Fibroblast of the conjunctiva (primary cell): ENCODE measurements around the gene SNCB.
"Not testable (repeated sequence)": the region's sequence is repeated elsewhere in the genome, so short reads cannot be mapped to it uniquely, and the experiment has no call there.

Experiments used
- DNase-seq: peaks from one replicate; pipeline ENCODE4 v3.0.0-alpha.2; 2010; ENCODE audit warnings: low read depth

The SNCB gene

DNA sequence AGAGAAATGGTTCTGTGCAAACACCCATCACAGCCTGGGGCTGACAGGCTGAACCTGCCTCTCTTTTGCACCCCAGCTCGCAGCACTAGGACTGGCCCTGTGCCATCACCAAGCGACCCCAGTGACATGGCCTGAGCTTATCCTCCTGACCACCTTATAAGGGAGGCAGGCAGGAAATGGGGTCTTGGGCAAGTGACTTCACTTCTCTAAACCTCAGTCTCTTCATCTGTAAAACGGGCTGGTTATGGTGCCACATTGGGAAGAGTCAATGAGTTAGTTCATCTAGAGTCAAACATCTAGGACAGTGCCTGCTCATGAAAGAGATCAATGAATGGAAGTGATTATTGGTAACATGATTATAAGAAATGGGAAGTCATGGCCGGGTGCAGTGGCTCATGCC, 6.2 kb downstream of the SNCB start:
- no peak for DNase-seq

DNA sequence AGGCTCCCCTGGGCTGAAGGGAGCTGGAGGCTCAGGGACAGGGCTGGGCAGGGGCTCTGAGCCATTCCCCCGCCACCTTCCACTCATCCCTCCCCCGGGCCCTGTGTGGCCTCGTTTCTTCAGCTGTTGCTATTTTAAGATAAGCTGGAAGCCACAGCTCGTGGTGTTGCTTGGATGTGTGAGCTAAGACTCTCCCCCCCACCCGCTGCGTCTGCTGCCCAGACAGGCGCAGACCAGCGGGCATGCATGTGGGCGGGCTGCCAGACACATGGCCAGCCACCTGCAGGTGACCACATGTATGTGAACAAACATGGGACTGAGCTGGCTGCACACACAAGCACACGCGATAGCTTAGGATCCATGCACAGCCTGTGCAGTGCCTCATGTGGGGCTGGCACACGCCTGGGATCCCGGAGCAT, 8.7 kb downstream of the SNCB start:
- no peak for DNase-seq

DNA sequence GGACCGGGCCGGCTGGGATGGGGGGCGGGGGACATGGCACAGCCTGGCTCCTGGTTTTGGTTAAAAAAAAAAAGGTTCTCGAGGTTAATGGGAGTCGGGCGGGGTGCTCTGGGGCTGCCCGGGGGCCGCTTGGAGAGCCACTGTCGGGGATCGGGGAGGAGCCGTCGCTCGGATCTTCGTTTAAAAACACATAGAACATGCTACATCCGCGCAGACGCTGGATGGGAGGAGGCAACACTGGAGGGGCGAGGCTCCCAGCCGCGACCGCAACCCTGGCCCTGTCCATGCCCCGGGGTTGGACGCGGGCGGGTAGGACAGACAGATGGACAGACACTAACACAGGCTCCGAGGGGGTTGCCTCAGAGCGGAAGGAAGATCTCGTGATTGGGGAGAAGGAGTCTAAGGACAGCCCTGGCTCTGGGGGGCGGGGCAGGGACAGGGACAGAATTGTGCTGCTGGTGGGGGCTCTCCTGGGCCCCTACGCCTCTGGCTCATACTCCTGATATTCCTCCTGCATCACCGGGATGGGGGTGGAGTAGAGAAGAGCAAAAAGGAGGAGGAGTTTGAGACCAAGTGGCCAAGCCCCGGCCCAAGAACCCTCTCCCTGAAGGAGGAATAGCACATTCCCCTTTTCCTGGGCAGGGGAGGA, 9.9 kb downstream of the SNCB start:
- no peak for DNase-seq

DNA sequence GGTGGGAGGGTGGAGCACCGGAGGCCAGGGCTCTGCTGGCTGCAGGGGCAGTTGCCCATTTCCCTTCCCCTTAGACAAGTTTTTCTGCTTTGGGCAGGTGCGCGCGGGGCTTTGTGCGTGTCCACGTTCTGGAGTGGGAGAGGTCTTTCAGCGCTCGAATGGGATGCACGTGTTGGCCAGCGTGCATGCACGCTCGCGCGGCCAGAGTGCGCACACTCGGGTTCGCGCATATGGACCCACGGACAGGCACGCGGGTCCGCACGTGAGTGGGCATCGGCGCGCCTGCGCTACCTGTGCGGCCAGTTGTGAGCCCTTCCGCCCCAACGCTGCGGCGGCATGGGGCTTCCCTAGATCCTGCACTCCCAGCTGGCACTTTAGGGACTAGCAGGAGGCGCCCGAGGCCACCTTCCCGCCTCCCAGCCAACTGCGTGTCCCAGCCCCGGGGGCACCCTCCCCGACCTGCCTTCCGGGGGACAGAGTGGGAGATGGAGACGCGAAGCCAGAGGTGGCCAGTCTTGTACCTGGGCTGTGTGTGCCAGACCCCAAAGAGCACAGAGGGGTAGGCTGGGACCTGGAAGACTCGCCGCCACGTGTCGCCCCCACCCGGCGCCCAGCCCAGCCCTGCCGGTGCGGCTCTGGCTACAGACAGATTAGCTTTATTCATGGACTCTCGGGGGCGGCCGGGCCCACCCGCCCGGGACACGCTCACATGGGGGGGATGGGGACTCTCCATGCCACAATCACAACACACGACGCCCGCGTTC, 10.6 kb downstream of the SNCB start:
- DNase-seq: no peak

DNA sequence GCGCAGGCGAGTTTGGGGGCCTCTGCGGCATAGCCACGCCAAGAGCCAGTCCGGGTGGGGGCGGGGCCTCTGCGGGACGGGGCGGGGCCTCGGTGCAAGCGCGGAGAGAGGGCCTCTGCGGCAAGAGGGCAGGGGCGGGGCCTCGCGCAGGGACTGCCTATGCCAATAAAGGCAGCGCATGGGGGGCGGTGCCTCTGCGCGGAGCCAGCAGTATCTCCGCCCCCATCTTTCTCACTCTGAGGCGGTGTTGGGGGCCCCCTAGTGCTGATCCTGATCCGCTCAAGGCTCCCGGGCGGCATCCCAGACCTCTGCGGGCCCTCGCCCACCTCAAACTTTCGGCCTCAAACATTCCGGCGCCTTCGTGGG, 11.1 kb downstream of the SNCB start:
- DNase-seq: peak; percentile 81

DNA sequence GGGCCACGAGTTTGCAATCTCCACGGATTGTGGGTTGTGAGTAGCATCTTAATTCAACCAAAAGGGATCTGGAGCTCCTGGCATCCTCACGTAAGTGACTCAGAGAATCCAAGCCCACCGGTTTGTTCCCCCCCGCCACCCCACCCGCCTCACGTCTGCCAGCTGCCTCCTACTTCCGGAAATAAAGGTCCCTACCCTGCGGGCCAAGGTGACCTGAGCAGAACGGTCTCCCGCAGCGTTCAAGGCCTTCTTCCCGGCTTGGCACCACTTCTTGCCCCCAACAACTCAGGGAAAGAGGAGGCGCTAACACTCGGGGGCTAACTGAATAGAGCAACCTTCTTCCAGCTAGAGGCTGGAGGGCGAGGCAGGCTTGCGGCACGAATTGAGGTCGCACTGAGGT, 11.6 kb downstream of the SNCB start:
- DNase-seq: no peak

DNA sequence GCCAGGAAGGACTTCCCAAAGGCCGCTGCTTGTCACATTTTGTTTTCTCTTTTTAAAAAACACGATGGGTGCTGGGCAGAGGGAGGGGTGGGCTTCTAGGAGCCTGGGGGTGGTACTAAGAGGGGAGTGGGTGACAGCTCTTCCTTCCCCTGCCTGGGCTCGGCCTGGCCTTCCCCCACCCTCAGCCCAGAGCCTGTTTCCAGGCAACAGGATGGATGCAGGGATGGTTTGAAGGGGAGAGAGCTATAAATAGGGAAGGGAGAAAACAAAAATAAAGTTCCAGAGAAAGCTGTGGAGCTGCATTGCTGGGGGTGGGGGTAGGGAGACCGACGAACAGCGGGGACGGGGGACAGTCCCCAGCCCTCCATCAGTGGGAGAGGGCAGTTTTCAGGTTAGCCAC, 13.8 kb downstream of the SNCB start:
- DNase-seq: no peak

DNA sequence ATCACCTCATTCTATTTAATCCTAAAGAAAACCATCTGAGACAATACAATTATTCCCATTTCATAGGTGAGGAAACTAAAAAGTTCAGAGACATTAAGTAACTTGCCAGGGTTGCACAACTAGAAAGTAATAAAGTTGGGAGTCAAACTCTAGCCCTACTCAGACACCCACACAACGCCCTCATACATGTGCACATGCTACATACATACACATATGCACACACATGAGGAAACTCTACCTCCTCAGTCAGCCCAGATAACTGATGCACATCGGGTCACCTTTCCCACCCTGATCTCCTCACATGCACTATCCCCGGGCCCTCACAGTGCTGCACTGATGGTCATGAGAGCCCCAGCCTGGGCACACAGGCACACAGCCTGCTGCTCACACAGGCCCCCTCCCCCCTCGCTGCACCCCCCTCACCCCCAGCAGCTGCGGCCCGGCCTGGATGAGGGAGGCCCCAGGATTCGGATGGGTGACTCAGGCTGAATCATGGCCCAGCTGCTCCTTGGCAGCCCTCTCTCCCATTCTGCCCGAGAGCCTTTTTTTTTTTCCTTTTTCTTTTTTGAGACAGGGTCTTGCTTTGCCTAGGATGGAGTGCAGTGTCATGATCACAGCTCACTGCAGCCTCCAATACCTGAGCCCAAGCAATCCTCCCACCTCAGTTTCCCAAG, 15.4 kb downstream of the SNCB start:
- peak; percentile 29 for DNase-seq

DNA sequence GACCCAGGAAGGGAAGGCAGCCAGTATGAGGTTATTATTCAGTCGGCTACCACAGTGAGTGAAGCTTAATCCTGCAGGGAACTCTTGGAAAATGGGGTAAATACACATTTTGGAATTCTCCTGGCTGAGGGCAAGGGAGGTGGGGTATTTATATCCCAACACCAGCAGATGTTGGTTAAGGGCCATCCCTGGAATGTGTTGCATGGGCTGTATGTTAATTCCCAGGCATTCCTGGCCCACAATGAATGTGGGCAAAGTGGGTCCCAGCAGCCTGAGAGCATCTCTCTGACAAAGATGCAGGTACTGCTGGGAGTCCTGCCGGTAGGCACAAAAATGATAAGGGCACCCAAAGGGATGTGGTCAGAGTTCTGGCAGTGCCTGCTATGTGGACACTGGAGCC, 17.5 kb downstream of the SNCB start:
- no peak for DNase-seq

DNA sequence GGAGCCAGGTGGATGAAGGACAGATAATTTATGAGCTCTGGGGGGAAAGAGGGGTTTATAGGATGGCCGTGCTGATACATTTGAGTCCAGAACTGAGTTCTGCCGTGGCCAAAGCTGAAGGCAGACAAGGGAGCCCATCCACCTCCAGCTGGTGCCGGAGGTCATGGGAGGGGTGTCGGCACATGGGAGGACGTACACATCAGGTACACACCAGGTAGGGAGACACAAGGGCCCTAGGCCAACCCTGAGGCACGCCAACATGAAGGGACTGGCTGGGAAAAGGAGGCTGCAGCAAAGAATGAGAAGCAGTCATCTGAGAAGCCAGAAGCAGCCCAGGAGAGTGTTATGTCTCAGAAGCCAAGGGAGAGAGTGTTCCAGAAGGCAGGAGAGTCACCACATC, 18.3 kb downstream of the SNCB start:
- no peak for DNase-seq

DNA sequence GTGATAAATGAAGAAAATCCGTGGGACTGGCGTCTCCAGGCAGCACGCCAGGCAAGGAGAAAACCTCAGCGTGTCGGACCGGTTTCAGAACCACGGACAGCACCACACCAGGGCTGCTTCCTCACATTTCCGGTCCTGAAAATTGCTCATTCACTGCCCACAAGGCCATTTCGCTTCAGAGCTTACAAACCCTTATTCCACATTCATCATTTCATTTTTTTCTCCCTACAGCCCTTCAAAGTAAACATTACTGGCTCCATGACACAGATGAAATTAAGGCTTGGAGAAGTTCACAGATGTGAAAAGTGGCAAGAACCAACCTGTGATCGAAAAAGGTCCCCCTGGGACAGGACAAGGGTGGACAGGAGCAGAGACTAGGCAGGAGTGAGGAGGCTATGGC, 18.9 kb downstream of the SNCB start:
- DNase-seq: peak; percentile 59

DNA sequence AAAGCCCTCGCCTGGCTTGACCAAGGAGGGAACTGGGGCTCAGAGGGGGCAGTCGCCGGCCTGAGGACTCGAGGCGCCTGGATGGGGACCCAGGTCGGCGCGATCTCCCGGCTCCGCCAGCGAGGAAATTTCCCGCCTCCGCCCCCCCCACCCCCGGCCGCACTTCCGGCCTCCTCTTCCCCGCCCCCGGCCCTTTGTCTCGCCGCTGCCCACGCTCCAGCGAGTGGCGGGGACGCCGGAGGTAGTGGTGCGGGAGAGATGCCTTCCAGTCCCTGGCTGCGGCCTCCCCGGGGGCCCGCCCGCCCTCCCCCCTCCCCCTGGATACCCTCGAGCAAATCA, 19.9 kb downstream of the SNCB start:
- no peak for DNase-seq

DNA sequence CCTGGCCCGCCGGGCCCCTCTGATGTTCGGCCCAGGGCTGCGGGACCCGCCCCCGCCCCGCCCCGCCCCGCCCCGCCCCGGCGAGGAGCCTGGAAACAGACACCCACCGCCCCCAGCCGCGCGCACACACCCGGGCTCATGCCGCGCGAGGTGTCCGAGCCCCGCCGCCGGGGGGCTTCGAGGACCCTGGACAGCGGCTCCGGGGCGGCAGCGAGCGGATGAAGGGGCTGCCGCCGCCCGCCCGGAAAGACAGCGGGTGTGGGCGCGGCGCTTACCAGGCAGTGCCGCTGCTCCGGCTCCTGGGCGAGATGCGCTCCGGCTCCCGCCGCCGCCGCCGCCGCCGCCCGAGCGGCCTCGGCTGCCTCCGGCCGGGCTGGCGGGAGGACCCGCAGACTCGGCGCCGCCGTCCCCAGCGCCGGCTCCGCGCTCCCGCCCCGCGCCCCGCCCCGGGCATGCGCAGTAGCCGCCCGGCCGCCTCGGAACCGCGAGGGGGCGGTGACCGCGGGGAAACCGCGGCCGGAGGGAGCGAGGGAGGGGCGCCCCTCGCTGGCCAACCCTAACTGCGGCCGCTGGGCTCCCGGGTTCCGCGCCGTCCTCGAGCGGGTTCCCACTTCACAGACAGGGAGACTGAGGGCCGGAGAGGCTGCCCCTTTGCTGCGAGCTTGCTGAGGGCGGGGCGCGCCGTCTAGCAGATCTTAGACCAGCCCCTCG, 20.5 kb downstream of the SNCB start, which contains the start of gene GPRIN1:
Gene GPRIN1, minus strand, starts transcription at position 433 of the 711 bp plus-strand sequence. CDS start 10,322 bp downstream, outside the sequence.
- peak; percentile 10 for DNase-seq

DNA sequence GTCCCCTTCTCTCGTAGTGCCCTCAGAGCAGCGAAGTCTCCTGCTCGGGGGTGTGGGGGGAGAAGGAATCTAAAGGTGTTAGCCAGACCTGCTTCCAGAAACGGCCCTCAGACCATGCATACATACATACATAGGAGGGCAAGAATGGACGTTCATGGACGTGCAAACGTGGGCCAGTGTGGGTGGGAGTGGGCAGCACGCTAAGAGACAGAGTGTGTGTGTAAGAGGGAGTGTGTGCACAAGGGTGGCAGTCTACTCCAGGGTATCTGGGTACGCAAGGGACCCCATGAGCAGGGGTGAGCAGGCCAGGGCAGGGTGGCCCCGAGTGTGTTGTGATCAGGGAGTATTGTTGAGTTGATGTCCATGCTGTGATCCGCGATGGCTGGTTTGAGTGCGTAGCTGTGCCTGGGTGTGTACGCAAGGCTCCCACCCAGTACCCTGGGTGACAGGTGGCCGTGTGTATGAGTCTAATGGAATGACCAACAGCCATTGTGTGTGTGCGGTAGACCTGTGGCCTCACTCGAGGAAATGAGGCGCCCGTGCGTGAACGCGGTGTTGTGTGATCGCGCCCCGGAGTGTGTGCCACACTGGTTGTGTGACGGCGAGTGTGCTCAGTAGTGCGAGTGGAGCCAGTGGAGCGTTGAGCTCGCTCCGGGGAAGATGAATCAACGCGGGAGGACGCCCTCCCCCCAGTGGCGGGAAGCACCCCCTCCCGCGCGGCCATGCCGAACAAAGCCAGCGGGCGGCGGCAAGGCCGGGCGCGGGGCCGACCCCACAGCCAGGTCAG, 21.2 kb downstream of the SNCB start:
- no peak for DNase-seq

DNA sequence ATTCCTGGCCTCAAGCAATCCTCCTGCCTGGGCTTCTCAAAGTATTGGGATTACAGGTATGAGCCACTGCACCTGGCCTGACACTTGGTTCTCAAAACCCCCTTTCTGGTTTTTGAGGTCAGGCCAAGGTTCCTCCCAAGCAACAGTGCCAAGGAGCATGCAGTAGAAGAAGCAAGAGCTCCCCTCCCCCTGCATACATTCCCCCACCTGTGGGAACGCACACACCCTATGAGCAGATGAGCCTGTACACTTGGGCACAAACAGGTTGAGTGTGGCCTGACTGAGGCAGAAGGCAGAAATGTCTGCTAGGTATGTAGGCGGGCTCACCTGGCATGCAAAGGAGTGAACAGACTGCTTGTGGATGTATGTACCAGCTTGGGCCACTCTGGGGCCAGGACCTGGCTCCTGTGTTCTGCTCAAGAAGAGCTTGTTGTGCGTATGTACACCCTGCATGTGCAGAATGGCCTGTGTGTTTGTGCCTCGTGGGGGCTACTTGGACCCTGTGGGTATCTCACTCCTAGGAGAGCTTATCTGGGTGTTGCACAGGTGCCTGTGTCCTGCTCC, 22.1 kb downstream of the SNCB start:
- no peak for DNase-seq

DNA sequence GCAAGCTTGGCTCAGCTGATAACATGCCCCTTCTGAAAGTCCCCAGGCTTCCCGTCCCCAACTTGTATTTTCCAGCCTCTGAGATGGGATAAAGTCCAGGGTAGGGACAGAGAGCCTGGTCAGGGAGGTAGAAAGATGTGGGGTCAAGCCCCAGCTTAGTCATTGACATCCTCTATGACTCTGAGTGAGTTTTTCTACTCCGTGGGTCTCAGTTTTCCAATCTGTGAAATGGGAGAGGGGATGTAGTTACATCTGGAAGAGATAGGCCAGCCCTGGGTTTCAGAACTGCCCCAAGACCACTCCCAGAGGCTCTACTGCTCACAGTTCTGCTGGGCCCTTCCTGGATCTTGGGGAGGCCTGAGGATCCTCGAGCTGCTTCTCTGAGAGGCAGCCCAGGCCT, 23.5 kb downstream of the SNCB start:
- DNase-seq: no peak

DNA sequence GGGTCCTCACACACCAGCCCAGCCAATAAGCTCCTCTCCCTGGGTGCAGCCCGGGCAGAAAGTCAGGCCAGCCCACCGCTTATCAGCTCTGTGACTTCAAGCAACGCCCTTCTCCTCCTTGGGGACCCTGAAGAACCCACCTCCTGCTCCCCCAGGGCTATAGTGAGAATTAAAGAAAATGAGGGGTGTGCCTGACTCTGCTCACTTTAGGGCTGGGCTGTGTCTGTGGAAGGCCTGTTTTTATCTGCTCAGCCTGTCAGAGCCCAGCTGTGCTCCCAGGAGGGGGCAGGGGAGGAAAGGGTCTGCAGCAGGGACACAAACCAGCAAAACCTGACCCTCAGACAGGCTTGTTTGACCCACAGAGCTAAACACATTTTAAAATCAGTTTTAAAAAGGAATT, 24.3 kb downstream of the SNCB start:
- DNase-seq: no peak

DNA sequence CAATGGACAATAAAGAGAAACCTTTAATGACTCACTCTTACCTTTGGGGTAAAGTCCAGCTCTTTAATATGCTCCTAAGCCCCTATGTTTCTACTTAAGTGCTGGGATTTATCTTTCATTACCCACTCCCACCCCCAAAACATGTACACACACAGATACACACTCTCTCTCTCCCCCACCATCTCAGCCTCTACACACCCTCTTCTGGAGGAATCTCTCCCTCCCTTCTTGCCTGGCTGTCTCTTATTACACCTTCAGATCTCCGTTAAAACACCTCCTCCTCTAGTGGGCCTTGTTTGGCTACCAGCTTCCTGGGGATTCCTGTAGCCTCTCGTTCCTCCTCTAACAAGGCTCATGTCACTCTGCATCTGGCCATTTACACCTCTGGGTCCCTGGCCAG, 27.2 kb downstream of the SNCB start:
- no peak for DNase-seq

DNA sequence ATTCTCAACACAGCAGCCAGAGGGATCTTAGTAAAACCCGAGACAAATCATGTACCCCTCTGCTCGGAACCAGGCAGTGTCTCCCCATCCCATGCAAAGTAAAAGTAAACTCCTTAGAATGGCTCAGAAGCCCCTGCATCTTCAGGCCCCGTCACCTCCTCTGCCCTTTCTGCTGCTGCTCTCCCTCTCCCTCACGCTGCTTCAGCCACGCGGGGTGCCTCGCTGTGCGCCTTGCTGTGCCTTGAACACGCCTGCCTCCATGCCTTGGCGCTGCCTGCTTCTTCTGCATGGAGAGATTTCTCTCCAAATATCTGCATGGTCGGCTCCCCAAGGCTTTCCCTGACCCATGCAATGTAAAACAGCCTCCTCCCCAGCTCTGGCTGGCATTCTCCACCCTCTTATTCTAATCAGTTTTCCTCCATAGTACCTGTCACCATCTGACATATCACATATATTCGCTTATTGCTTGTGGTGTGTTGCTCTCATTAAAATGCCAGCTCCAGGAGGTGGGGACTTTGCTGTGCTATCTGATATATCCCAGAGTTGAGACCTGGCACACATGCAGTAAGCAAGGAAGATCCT, 28.3 kb downstream of the SNCB start:
- no peak for DNase-seq

DNA sequence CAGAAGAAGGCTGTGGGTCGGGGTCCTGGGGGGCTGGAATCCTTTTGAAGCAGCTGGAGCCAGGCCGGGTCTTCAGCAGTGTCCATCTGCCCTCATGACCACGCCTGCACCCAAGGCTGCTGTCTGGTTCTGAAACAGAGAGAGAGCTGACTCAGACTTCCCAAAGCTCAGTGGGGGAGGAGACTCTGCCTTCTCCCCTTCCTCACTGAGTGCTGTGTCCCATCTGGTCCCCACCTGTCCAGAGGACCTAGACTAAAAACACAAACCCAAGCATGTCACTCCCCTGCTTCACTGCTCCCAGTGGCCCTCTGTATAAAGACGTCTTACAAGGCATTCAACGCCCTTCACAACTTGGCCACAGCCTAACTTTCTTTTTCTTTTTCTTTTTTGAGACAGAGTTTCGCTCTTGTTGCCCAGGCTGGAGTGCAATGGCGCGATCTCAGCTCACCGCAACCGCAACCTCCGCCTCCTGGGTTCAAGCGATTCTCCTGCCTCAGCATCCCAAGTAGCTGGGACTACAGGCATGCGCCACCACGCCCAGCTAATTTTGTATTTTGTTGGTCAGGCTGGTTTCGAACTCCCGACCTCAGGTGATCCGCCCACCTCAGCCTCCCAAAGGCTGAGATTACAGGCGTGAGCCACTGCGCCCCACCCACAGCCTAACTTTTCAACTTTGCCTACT, 30.4 kb downstream of the SNCB start:
- DNase-seq: not testable (repeated sequence)
